Right renal cortex interstitium (tissue), 3 donors: ENCODE measurements around the gene SPC24. TPM values are rescaled to one million over a fixed set of nuclear protein-coding genes. Genes with fewer than 3 reads are reported as not detected.
"Not testable (repeated sequence)": the region's sequence is repeated elsewhere in the genome, so short reads cannot be mapped to it uniquely, and the experiment has no call there.

Source experiments
- DNase-seq, 3 donors: peaks; one replicate each; pipeline ENCODE4 v3.0.0-alpha.2; 2013; ENCODE audit warnings: low read depth in 3 of 3, low spot score in 2 of 3
- polyA plus RNA-seq, 3 donors: library from polyadenylated mRNA; unstranded; fragments of 120-200 nt; gene quantifications; one replicate each; pipeline ENCODE4 v1.2.1, GENCODE V29; 2013; ENCODE audit not compliant: insufficient read length in 3 of 3

SPC24 gene
- polyA plus RNA-seq, 3 donors, result 12.8 to 17.1 (median 14.6) TPM

GRCh38 chr19:11136400-11137101 is 19.0 kb downstream of the SPC24 start:
- DNase-seq, result no peak

GRCh38 chr19:11131471-11131870 is 24.1 kb downstream of the SPC24 start:
- no peak for DNase-seq

DNA sequence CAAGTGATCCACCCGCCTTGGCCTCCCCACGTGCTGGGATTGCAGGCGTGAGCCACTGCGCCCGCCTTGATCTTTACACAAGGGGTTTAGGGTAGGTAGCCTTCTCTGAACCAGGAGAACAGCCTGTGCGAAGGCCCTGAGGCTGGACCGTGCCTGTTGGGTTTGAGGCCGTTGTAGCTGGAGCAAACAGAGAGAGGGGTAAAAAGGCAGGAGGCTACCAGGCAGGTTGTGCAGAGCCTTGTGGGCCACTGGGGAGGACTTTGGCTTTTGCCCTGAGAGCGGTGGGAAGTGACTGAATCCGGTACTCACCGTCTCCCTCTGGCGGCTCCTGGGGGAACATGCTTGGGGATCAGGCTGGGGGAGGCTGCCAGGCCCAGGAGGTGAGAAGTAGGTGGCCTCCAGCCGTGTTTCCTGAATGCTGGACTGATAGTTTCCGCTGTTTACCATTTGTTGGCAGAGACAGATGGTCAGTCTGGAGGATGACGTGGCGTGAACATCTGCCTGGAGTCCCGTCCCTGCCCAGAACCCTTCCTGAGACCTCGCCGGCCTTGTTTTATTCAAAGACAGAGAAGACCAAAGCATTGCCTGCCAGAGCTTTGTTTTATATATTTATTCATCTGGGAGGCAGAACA is 24.6 kb downstream of the SPC24 start:
- DNase-seq, result peak in 1 of 3 donors; percentile 40

DNA sequence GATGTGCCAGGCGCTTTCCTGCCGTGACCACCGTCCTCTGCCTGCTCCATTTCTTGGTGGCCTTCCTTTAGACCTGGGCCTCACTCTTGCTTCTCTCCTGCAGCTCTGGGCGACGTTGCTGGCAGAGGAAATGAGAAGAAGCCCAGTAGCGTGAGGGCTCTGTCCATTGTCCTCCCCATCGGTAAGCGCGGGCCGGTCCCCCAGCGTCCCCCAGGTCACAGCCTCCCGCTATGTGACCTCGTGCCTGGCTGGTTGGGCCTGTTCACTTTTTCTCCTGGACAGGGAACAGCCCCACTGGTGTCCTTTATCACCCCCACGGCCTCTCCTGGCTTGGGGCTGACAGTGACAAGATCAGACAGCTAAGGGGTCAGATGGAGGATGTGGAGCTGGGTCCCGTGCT is 27.7 kb downstream of the SPC24 start:
- no peak for DNase-seq

DNA sequence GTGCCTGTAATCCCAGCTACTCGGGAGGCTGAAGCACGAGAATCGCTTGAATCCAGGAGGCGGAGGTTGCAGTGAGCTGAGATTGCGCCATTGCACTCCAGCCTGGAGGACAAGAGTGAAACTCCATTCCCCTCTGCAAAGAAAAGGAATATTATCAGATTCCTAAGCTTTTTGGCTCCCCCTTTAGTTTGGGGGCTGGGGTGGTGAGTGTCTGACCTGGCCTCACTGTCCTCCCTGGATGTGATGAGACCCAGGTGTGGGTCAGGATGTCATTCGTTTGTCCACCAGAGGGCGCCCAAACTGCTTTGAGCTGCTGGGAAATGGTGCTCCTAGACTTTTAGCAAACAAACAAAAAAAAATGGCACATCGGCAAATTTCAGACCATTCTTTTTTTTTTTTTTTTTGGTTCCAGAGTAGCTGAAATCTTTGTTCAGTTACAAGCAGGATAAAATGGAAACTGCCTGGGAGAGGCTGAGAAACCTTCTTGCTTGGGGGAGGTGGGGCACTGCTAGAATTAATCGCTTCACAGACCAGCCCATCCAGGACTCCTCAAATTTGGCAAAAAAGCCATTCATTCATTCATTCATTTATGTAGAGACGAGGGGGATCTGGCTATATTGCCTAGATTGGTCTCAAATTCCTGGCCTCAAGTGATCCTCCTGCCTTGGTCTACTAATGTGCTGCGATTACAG is 29.4 kb downstream of the SPC24 start:
- DNase-seq, result peak in 2 of 3 donors; percentile 57 to 68

DNA sequence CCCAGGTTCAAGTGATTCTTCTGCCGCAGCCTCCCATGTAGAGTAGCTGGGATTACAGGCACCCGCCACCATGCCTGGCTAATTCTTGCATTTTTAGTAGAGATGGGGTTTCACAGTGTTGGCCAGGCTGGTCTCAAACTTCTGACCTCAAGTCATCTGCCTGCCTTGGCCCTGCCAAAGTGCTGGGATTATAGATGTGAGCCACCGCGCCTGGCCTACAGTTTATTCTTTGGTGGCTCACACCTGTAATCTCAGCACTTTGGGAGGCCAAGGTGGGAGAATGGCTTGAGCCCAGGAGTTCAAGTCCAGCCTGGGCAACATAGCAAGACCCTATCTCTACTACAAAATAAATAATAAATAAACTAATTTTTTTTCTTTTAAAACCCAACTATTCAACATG is 31.4 kb downstream of the SPC24 start:
- DNase-seq, result not testable (repeated sequence)

- DNase-seq, result no peak
Observed at GRCh38 chr19:11123114-11123513, 32.5 kb downstream of the SPC24 start.

GRCh38 chr19:11121963-11122362 is 33.6 kb downstream of the SPC24 start:
- DNase-seq, result not testable (repeated sequence)

DNA sequence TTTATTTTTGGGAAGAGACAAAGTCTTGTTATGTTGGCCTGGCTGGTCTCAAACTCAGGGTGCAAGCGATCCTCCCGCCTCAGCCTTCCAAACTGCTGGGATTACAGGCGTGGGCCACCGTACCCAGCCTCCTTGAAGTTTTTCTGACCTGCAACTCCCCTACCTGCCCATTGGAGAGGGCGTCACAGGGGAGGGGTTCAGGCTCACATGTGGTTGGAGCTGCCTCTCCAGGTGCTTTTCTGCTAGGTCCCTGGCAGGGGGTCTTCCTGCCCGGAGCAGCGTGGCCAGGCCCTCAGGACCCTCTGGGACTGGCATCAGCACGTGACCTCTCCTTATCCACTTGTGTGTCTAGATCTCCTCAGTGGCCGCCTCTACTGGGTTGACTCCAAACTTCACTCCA is 39.1 kb downstream of the SPC24 start:
- DNase-seq, result no peak

- DNase-seq, result no peak
Observed at GRCh38 chr19:11115895-11116446, 39.6 kb downstream of the SPC24 start.

DNA sequence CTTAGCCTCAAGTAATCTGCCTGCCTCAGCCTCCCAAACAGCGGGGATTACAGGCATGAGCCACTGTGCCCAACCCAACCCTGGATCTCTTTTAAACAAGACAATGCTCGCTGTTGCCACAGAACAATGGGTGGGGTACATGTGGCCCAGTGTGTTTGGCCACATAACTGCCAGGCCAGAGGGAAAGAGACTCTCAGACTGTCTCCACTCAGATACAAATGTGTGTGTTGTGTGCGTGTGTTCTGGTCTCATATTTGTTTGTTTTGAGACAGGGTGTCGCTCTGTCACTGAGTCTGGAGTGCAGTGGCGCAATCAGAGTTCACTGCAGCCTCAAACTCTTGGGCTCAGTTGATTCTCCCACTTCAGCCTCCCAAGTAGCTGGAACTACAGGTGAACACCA is 40.5 kb downstream of the SPC24 start:
- no peak for DNase-seq

GRCh38 chr19:11113140-11113708 is 42.4 kb downstream of the SPC24 start:
- DNase-seq, result no peak

DNA sequence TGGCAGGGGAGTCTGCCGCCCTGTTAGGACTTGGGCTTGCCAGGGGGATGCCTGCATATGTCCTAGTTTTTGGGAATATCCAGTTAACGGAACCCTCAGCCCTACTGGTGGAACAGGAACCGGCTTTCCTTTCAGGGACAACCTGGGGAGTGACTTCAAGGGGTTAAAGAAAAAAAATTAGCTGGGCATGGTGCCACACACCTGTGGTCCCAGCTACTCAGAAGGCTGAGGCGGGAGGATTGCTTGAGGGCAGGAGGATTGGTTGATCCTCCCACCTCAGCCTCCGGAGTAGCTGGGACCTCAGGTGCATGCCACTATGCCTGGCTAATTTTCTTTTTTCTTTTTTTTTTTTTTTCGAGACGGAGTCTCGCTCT is 43.8 kb downstream of the SPC24 start:
- DNase-seq, result no peak

DNA sequence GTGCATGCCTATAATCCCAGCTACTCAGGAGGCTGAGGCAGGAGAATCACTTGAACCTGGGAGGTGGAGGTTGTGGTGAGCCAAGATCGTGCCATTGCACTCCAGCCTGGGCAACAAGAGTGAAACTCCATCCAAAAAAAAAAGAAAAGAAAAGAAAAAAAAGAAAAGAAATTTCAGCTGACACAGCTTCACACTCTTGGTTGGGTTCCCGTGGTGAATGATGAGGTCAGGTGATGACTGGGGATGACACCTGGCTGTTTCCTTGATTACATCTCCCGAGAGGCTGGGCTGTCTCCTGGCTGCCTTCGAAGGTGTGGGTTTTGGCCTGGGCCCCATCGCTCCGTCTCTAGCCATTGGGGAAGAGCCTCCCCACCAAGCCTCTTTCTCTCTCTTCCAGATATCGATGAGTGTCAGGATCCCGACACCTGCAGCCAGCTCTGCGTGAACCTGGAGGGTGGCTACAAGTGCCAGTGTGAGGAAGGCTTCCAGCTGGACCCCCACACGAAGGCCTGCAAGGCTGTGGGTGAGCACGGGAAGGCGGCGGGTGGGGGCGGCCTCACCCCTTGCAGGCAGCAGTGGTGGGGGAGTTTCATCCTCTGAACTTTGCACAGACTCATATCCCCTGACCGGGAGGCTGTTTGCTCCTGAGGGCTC is 44.3 kb downstream of the SPC24 start:
- DNase-seq, result no peak

DNA sequence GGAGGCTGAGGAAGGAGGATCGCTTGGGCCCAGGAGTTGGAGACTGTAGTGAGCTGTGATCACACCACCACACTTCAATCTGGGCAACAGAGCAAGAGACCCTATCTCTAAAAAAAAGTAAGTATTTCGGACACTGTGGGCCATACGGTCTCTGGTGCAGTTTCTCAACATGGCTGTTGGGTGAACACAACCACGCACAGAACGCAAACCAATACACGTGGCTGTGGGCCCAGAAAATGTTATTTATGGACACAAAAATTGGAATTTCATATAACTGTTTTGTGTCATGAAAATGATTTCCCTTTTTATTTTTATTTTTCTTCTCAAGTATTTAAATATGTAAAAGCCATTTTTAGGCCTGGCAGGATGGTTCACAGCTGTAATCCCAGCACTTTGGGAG is 46.8 kb downstream of the SPC24 start:
- DNase-seq, result no peak

DNA sequence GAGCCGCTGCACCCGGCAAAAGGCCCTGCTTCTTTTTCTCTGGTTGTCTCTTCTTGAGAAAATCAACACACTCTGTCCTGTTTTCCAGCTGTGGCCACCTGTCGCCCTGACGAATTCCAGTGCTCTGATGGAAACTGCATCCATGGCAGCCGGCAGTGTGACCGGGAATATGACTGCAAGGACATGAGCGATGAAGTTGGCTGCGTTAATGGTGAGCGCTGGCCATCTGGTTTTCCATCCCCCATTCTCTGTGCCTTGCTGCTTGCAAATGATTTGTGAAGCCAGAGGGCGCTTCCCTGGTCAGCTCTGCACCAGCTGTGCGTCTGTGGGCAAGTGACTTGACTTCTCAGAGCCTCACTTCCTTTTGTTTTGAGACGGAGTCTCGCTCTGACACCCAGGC is 49.1 kb downstream of the SPC24 start:
- no peak for DNase-seq

DNA sequence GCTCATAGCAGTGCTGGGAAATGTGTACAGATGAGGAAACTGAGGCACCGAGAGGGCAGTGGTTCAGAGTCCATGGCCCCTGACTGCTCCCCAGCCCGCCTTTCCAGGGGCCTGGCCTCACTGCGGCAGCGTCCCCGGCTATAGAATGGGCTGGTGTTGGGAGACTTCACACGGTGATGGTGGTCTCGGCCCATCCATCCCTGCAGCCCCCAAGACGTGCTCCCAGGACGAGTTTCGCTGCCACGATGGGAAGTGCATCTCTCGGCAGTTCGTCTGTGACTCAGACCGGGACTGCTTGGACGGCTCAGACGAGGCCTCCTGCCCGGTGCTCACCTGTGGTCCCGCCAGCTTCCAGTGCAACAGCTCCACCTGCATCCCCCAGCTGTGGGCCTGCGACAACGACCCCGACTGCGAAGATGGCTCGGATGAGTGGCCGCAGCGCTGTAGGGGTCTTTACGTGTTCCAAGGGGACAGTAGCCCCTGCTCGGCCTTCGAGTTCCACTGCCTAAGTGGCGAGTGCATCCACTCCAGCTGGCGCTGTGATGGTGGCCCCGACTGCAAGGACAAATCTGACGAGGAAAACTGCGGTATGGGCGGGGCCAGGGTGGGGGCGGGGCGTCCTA is 50.5 kb downstream of the SPC24 start:
- no peak for DNase-seq

DNA sequence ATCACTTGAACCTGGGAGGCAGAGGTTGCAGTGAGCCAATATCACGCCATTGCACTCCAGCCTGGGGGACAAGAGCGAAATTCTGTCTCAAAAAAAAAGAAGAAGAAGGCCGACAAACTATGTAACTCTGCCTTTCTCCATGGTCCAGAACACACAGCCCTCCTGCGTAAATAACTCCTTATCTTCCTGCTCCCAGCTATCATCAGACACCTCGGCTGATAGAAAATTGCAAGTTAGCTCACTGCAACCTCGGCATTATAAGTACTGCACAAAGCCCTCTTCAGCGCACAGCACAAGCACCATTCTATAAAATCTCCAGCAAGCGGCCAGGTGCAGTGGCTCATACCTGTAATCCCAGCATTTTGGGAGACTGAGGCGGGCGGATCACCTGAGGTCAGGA is 51.9 kb downstream of the SPC24 start:
- DNase-seq, result not testable (repeated sequence)

- DNase-seq, result no peak
Observed at GRCh38 chr19:11102944-11103343, 52.6 kb downstream of the SPC24 start.

DNA sequence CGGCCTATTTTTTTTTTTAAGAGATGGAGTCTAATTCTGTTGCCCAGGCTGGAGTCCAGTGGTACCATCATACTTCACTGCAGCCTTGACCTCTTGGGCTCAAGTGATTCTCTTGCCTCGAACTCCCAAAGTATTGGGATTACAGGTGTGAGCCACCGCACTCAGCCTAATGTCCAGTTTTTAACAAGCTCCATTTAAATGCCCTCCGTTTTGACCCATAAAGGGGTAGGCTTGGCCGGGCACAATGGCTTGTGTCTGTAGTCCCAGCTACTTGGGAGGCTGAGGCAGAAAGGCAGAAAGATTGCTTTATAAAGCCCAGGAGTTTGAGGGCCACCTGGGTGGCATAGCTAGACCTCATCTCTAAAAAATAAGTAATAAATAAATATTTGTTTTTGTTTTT is 54.5 kb downstream of the SPC24 start:
- no peak for DNase-seq
